AG04449 (cell line): ENCODE measurements around the gene ADAMTSL5.
A peak's percentile ranks its signal among the peaks of the same experiment; 100 is the strongest.

Experiments
- CTCF ChIA-PET: fragments of 350-600 bp; formaldehyde crosslinking; extraction: SDS; loops from one replicate; lab custom pipeline; 2021; ENCODE audit warnings: antibody characterized with exemption; lab: Yijun Ruan, JAX
- POLR2A ChIA-PET: fragments of 400-600, 350-600 bp; formaldehyde crosslinking; extraction: SDS; loops from one replicate; lab custom pipeline; 2020; ENCODE audit warnings: antibody characterized with exemption, inconsistent platforms; lab: Yijun Ruan, JAX
- DNase-seq: peaks from one replicate; pipeline ENCODE4 v3.0.0-alpha.2; 2010; ENCODE audit warnings: low read depth, low spot score
- H3K4me3 ChIP-seq: 2 replicates; pipeline ENCODE4 v1.5.1; 2011; ENCODE audit warnings: low read depth, mild to moderate bottlenecking, control low read depth, low read length
- CTCF ChIP-seq: IDR thresholded peaks from one replicate; pipeline ENCODE4 v1.5.1; 2011; ENCODE audit warnings: mild to moderate bottlenecking, moderate library complexity, low read length, control low read depth, inconsistent platforms; ENCODE audit not compliant: insufficient read depth; ENCODE audit errors: missing control alignments

Gene ADAMTSL5

GRCh38 chr19:1512671-1513498, at the start of gene ADAMTSL5:
Gene ADAMTSL5, minus strand, starts transcription at chr19:1513019. Its CDS starts 2,076 bp downstream, at chr19:1510943.
- POLR2A ChIA-PET: no interaction called here
- peak within 1 kb of the TSS; percentile 60 for H3K4me3 ChIP-seq
- CTCF ChIA-PET: interaction anchor here (1.3 to 1.6 kb wide), 2 partner anchors 9 to 52 kb away, joined by 3 read pairs; no protein-coding TSS in a partner anchor
- no peak for DNase-seq
- no peak for TF ChIP-seq CTCF

- no peak for DNase-seq
- ChIA-PET CTCF (interaction anchor here (4.8 kb wide), 1 partner anchor 15 kb away, joined by 26 read pairs; no protein-coding TSS in a partner anchor), POLR2A (interaction anchor here (0.5 kb wide), 1 partner anchor 10 kb away, joined by 3 read pairs; no protein-coding TSS in a partner anchor)
- TF ChIP-seq CTCF: no peak
- H3K4me3 ChIP-seq: no peak overlapping the region
Observed at GRCh38 chr19:1561236-1561842, 48.5 kb upstream of the ADAMTSL5 start.

- TF ChIP-seq CTCF: no peak
- no peak for DNase-seq
- CTCF ChIA-PET: interaction anchor here (4.8 kb wide), 1 partner anchor 14 kb away, joined by 26 read pairs; no protein-coding TSS in a partner anchor
- H3K4me3 ChIP-seq: no peak overlapping the region
- POLR2A ChIA-PET: interaction anchor here (0.5 kb wide), 1 partner anchor 9 kb away, joined by 3 read pairs; no protein-coding TSS in a partner anchor
Observed at GRCh38 chr19:1560286-1560882, 47.6 kb upstream of the ADAMTSL5 start.

GRCh38 chr19:1558552-1558951, 45.7 kb upstream of the ADAMTSL5 start:
- no peak for TF ChIP-seq CTCF
- ChIA-PET CTCF (interaction anchor here (1.2 kb wide), 1 partner anchor 118 kb away, joined by 3 read pairs; no protein-coding TSS in a partner anchor), POLR2A (no interaction called here)
- H3K4me3 ChIP-seq: no peak overlapping the region
- no peak for DNase-seq

- TF ChIP-seq CTCF: no peak
- ChIA-PET POLR2A (no interaction called here), CTCF (no interaction called here)
- no peak for DNase-seq
- H3K4me3 ChIP-seq: no peak overlapping the region
Observed at GRCh38 chr19:1556390-1557070, 43.7 kb upstream of the ADAMTSL5 start.
